HG02840 (cell line): Measurements from ENCODE around the gene ITM2C.
A peak's percentile ranks its signal among the peaks of the same experiment; 100 is the strongest.

Experiments used
- ATAC-seq: cut with Tn5 transposase; IDR thresholded peaks from one replicate; pipeline ENCODE4 v1.9.1; 2021; ENCODE audit warnings: mild to moderate bottlenecking, moderate library complexity, moderate number of reproducible peaks; ENCODE audit not compliant: unreplicated experiment, low FRiP score

The ITM2C gene

GRCh38 chr2:230864605-230865306, at the start of gene ITM2C:
Gene ITM2C, plus strand, starts transcription at chr2:230864942. Its CDS starts 84 bp downstream, at chr2:230865026.
- peak; percentile 51 for ATAC-seq

GRCh38 chr2:230815088-230815487, 49.7 kb upstream of the ITM2C start:
- ATAC-seq = no peak

- no peak for ATAC-seq
Measured at GRCh38 chr2:230816735-230817134, 48.0 kb upstream of the ITM2C start.

- ATAC-seq = no peak
Measured at GRCh38 chr2:230819433-230819832, 45.3 kb upstream of the ITM2C start.

GRCh38 chr2:230821261-230821990, 43.3 kb upstream of the ITM2C start:
- ATAC-seq = no peak

GRCh38 chr2:230821991-230822520, 42.7 kb upstream of the ITM2C start:
- no peak for ATAC-seq

GRCh38 chr2:230823264-230823964, 41.3 kb upstream of the ITM2C start:
- no peak for ATAC-seq

GRCh38 chr2:230824406-230824978, 40.2 kb upstream of the ITM2C start:
- ATAC-seq = no peak

- ATAC-seq = no peak
Measured at GRCh38 chr2:230825354-230825753, 39.4 kb upstream of the ITM2C start.

- no peak for ATAC-seq
Measured at GRCh38 chr2:230827774-230828271, 36.9 kb upstream of the ITM2C start.

- ATAC-seq = no peak
Measured at GRCh38 chr2:230828272-230828961, 36.3 kb upstream of the ITM2C start.

GRCh38 chr2:230829293-230829692, 35.4 kb upstream of the ITM2C start:
- no peak for ATAC-seq

GRCh38 chr2:230829959-230830358, 34.8 kb upstream of the ITM2C start:
- ATAC-seq = no peak

- ATAC-seq = no peak
Measured at GRCh38 chr2:230830428-230830827, 34.3 kb upstream of the ITM2C start.

GRCh38 chr2:230840301-230840700, 24.4 kb upstream of the ITM2C start:
- no peak for ATAC-seq

- ATAC-seq = no peak
Measured at GRCh38 chr2:230842473-230842872, 22.3 kb upstream of the ITM2C start.

- no peak for ATAC-seq
Measured at GRCh38 chr2:230843132-230843531, 21.6 kb upstream of the ITM2C start.

GRCh38 chr2:230846360-230846759, 18.4 kb upstream of the ITM2C start:
- ATAC-seq = no peak

- ATAC-seq = no peak
Measured at GRCh38 chr2:230847883-230848388, 16.8 kb upstream of the ITM2C start.
